CD4-positive, alpha-beta T cell (primary cell): ENCODE measurements around the gene HOXA7. TPM values are rescaled to one million over a fixed set of nuclear protein-coding genes. Genes with fewer than 3 reads are reported as not detected.

ENCODE experiments used
- ATAC-seq: fragments of 200-7000 bp; cut with Tn5 transposase; one replicate; pipeline ENCODE4 v1.10.0; 2022; ENCODE audit warnings: mild to moderate bottlenecking; ENCODE audit not compliant: poor library complexity
- CTCF ChIA-PET: fragments of 350-600 bp; sonication (Branson Sonifier 250); formaldehyde crosslinking; loops from one replicate; lab custom pipeline; 2021; ENCODE audit warnings: antibody characterized with exemption, inconsistent platforms; lab: Charles Lee
- POLR2A ChIA-PET: fragments of 350-600 bp; sonication (Branson Sonifier 250); formaldehyde crosslinking; loops from one replicate; lab custom pipeline; 2021; ENCODE audit warnings: antibody characterized with exemption, inconsistent platforms; lab: Charles Lee
- DNase-seq, 14 experiments: peaks; one replicate each; pipeline ENCODE4 v3.0.0-alpha.2; 2013 to 2020; ENCODE audit warnings: mixed read lengths in 2 of 14
- H3K27ac ChIP-seq, 2 donors: one replicate each; pipeline versions ENCODE4 v1.5.1 to v1.7.0; 2013; ENCODE audit warnings: low read length in 2 of 2, low read depth in 1 of 2, mild to moderate bottlenecking in 1 of 2
- H3K27me3 ChIP-seq, 2 experiments: 1 replicate in 1 of 2; 2 replicates in 1 of 2; pipeline versions ENCODE4 v1.6.1 to v1.7.0; 2013; ENCODE audit warnings: low read length in 2 of 2, control low read depth in 1 of 2, mild to moderate bottlenecking in 1 of 2, moderate library complexity in 1 of 2; ENCODE audit not compliant: insufficient read depth in 2 of 2, control insufficient read depth in 1 of 2
- H3K36me3 ChIP-seq: one replicate; pipeline ENCODE4 v1.6.1; 2013; ENCODE audit warnings: low read length, control low read depth; ENCODE audit not compliant: insufficient read depth
- H3K4me1 ChIP-seq: one replicate; pipeline ENCODE4 v1.6.1; 2013; ENCODE audit warnings: low read length, control low read depth; ENCODE audit not compliant: insufficient read depth
- H3K4me3 ChIP-seq: one replicate; pipeline ENCODE4 v1.5.1; 2013; ENCODE audit warnings: mild to moderate bottlenecking, low read length, moderate library complexity
- H3K9me3 ChIP-seq, 2 experiments: 1 replicate in 1 of 2; 2 replicates in 1 of 2; pipeline versions ENCODE4 v1.6.1 to v1.7.0; 2013; ENCODE audit warnings: low read length in 2 of 2, mild to moderate bottlenecking in 2 of 2, control low read depth in 1 of 2, moderate library complexity in 1 of 2; ENCODE audit not compliant: control insufficient read depth in 1 of 2, insufficient read depth in 1 of 2
- H3K27ac Mint-ChIP-seq: one replicate; pipeline ENCODE4 v1.8.0; 2020; ENCODE audit warnings: mixed read lengths
- H3K27me3 Mint-ChIP-seq: one replicate; pipeline ENCODE4 v1.8.0; 2021; ENCODE audit warnings: mixed read lengths
- H3K36me3 Mint-ChIP-seq: one replicate; pipeline ENCODE4 v1.8.0; 2021; ENCODE audit warnings: low read depth, mixed read lengths
- H3K4me1 Mint-ChIP-seq: one replicate; pipeline ENCODE4 v1.8.0; 2021; ENCODE audit warnings: low read depth, mixed read lengths
- H3K4me3 Mint-ChIP-seq: one replicate; pipeline ENCODE4 v1.8.0; 2020; ENCODE audit warnings: mild to moderate bottlenecking, mixed read lengths
- H3K9me3 Mint-ChIP-seq: one replicate; pipeline ENCODE4 v1.8.0; 2020; ENCODE audit warnings: mixed read lengths
- intact Hi-C, 2 experiments: fragments of 100-400 bp; cut with DNase I in 1 of 2; cut with micrococcal nuclease in 1 of 2; formaldehyde crosslinking; loops; one replicate each; pipeline versions ENCODE4 v1.15.1 to v1.9.0; 2023 to 2025; cut with DNase I, micrococcal nuclease
- total RNA-seq, 174 experiments: library from RNA in 2 of 174; stranded (reverse) in 2 of 174; gene quantifications; one replicate each; pipeline ENCODE4 v1.2.3 and lab custom pipeline; 2021 to 2026
- TF ChIP-seq, protein P1 (sequence below): fragments of 200-600 bp; IDR thresholded peaks from one replicate; pipeline ENCODE4 v1.8.0; 2022; ENCODE audit warnings: antibody characterized with exemption, mild to moderate bottlenecking

The HOXA7 gene
- total RNA-seq, 2 experiments from 2014 or later = not detected

GRCh38 chr7:27185013-27185853 lies 28.8 kb upstream of the HOXA7 start, which contains the start of gene HOXA11:
Gene HOXA11, minus strand, starts transcription at chr7:27185232. Its CDS starts 88 bp downstream, at chr7:27185144.
- POLR2A ChIA-PET = interaction anchor here (0.6 to 1.5 kb wide), 4 partner anchors 9 to 1259 kb away, joined by 3 to 4 read pairs (median 3); partner anchors contain the start of gene HOXA13
- H3K4me1 ChIP-seq = peaks cover 65% of the 10 kb centered on the region
- H3K9me3 ChIP-seq = peaks cover 0 to 66% of the 10 kb centered on the region in 2 experiments
- intact Hi-C loops = loop anchor here (2.0 to 5.0 kb wide), 3 partner anchors 14 to 1328 kb away; partner anchors contain the start of gene HOXA3 (in 1 of the 2)
- no peaks in the 10 kb centered on the region for H3K9me3 Mint-ChIP-seq
- peaks cover 88 to 95% of the 10 kb centered on the region in 2 experiments for H3K27me3 ChIP-seq
- no peaks in the 10 kb centered on the region for H3K36me3 ChIP-seq
- TF ChIP-seq, protein P1, sequence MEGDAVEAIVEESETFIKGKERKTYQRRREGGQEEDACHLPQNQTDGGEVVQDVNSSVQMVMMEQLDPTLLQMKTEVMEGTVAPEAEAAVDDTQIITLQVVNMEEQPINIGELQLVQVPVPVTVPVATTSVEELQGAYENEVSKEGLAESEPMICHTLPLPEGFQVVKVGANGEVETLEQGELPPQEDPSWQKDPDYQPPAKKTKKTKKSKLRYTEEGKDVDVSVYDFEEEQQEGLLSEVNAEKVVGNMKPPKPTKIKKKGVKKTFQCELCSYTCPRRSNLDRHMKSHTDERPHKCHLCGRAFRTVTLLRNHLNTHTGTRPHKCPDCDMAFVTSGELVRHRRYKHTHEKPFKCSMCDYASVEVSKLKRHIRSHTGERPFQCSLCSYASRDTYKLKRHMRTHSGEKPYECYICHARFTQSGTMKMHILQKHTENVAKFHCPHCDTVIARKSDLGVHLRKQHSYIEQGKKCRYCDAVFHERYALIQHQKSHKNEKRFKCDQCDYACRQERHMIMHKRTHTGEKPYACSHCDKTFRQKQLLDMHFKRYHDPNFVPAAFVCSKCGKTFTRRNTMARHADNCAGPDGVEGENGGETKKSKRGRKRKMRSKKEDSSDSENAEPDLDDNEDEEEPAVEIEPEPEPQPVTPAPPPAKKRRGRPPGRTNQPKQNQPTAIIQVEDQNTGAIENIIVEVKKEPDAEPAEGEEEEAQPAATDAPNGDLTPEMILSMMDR = no peak
- peak within 1 kb of the TSS; percentile 82 for H3K4me3 Mint-ChIP-seq
- peak in 2 of 14 experiments; percentile 17 to 33 for DNase-seq
- H3K36me3 Mint-ChIP-seq = no peaks in the 10 kb centered on the region
- H3K27me3 Mint-ChIP-seq = peaks cover 96% of the 10 kb centered on the region
- H3K27ac ChIP-seq = no peak within 1 kb of the TSS
- peak within 1 kb of the TSS; percentile 40 for H3K4me3 ChIP-seq
- peaks cover 62% of the 10 kb centered on the region for H3K4me1 Mint-ChIP-seq
- ATAC-seq = peak; percentile 45
- peak within 1 kb of the TSS; percentile 81 for H3K27ac Mint-ChIP-seq
- CTCF ChIA-PET = interaction anchor here (0.8 to 3.8 kb wide), 4 partner anchors 11 to 35 kb away, joined by 3 to 14 read pairs (median 5); no protein-coding TSS in a partner anchor

DNA sequence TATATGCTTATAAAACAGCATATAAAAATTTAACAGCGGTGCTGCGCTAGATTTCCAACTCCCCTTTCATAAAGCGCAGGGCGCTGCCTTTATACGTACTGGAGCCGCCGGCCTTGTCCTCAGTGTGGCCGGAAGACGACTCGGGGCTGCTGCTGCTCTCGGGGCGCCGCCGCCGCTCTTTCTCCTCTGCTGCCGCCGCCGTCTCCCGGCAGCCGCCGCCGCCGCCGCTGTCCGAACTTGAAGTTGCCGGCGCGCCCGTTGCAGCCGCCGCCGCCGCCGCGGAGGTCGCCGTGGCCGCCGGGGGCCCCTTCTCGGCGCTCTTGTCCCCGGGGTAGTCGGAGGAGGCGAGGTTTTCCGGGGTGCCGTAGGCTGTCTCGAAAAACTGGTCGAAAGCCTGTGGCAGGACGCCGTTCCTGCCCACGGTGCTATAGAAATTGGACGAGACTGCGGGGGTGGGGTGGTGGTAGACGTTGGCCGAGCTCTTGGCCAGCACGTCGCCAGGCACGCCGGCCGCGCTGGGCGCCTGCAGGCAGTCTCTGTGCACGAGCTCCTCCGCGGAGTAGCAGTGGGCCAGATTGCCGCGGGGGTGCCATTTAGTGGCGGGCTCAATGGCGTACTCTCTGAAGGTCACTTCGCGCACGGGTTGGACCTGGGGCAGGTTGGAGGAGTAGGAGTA lies 28.0 kb upstream of the HOXA7 start:
- Histone ChIP-seq H3K9me3 (peaks cover 0 to 73% of the 10 kb centered on the region in 2 experiments), H3K4me3 (peak overlapping the region; percentile 40), H3K27ac (no peak overlapping the region), H3K36me3 (no peaks in the 10 kb centered on the region), H3K27me3 (peaks cover 89 to 95% of the 10 kb centered on the region in 2 experiments), H3K4me1 (peaks cover 65% of the 10 kb centered on the region)
- Mint-ChIP-seq H3K4me3 (peak overlapping the region; percentile 82), H3K4me1 (peaks cover 59% of the 10 kb centered on the region), H3K27ac (peak overlapping the region; percentile 81), H3K27me3 (peaks cover 96% of the 10 kb centered on the region), H3K36me3 (no peaks in the 10 kb centered on the region), H3K9me3 (no peaks in the 10 kb centered on the region)
- ATAC-seq (peak; percentile 2), DNase-seq (peak in 5 of 14 experiments; percentile 19 to 65 (median 36))
- intact Hi-C loops = loop anchor here (2.0 to 5.0 kb wide), 3 partner anchors 14 to 1327 kb away; partner anchors contain the start of gene HOXA3 (in 1 of the 2)
- ChIA-PET POLR2A (interaction anchor here (0.6 to 3.5 kb wide), 5 partner anchors 8 to 1260 kb away, joined by 3 to 14 read pairs (median 3); no protein-coding TSS in a partner anchor), CTCF (interaction anchor here (0.7 to 3.8 kb wide), 4 partner anchors 12 to 1333 kb away, joined by 3 to 14 read pairs (median 4); no protein-coding TSS in a partner anchor)
- TF ChIP-seq, protein P1 = no peak
